Caco-2 (cell line): Measurements from ENCODE around the gene GIMAP2. TPM values are rescaled to one million over a fixed set of nuclear protein-coding genes. Genes with fewer than 3 reads are reported as not detected.

Source experiments
- BruUV-seq: library from RNA; stranded (reverse); fragments of 400-500 nt; replicated peaks from 2 replicates; lab custom pipeline; 2021; lab: Mats Ljungman, UMichigan
- CTCF ChIA-PET: fragments of 300-600 bp; sonication (Branson Sonifier 250); formaldehyde crosslinking; loops from one replicate; lab custom pipeline; 2022; ENCODE audit warnings: antibody characterized with exemption; lab: Charles Lee
- POLR2A ChIA-PET: fragments of 300-600 bp; sonication (Branson Sonifier 250); formaldehyde crosslinking; loops from one replicate; lab custom pipeline; 2022; ENCODE audit warnings: antibody characterized with exemption; lab: Charles Lee
- DNase-seq, 2 experiments: peaks; one replicate each; pipeline versions ENCODE4 v3.0.0 to v3.0.0-alpha.2; 2020 to 2022
- H3K27me3 ChIP-seq: replicated peaks from 2 replicates; pipeline ENCODE4 v1.6.0; 2011; ENCODE audit warnings: low read length; ENCODE audit not compliant: control insufficient read depth, insufficient read depth
- H3K36me3 ChIP-seq: 2 replicates; pipeline ENCODE4 v1.5.1; 2011; ENCODE audit warnings: low read length; ENCODE audit not compliant: control insufficient read depth, insufficient read depth
- H3K4me1 ChIP-seq: fragments of 250-450 bp; sonication (Bioruptor Pico); 2 replicates; pipeline ENCODE4 v1.5.1; 2020; ENCODE audit warnings: mild to moderate bottlenecking
- H3K4me3 ChIP-seq: 2 replicates; pipeline ENCODE4 v1.5.1; 2011; ENCODE audit warnings: low read depth, mild to moderate bottlenecking, control low read depth, low read length
- H3K9me3 ChIP-seq: fragments of 250-450 bp; sonication (Bioruptor Pico); 2 replicates; pipeline ENCODE4 v1.5.1; 2020; ENCODE audit warnings: mild to moderate bottlenecking, moderate library complexity
- H3K27ac Mint-ChIP-seq: one replicate; pipeline ENCODE4 v1.8.0; 2022; ENCODE audit warnings: mixed read lengths; ENCODE audit not compliant: unreplicated experiment
- H3K27me3 Mint-ChIP-seq: one replicate; pipeline ENCODE4 v1.8.0; 2022; ENCODE audit warnings: mixed read lengths; ENCODE audit not compliant: insufficient read depth, unreplicated experiment
- H3K36me3 Mint-ChIP-seq: one replicate; pipeline ENCODE4 v1.8.0; 2022; ENCODE audit warnings: mild to moderate bottlenecking, mixed read lengths; ENCODE audit not compliant: insufficient read depth, unreplicated experiment
- H3K4me1 Mint-ChIP-seq: one replicate; pipeline ENCODE4 v1.8.0; 2022; ENCODE audit warnings: low read depth, mixed read lengths; ENCODE audit not compliant: unreplicated experiment
- H3K4me3 Mint-ChIP-seq: one replicate; pipeline ENCODE4 v1.8.0; 2022; ENCODE audit warnings: mild to moderate bottlenecking, moderate library complexity, mixed read lengths; ENCODE audit not compliant: unreplicated experiment
- H3K9me3 Mint-ChIP-seq: one replicate; pipeline ENCODE4 v1.8.0; 2022; ENCODE audit warnings: mixed read lengths; ENCODE audit not compliant: unreplicated experiment
- CTCF ChIP-seq, 2 experiments: fragments of 200-600 bp in 1 of 2; IDR thresholded peaks; 1 replicate in 1 of 2; 2 replicates in 1 of 2; pipeline versions ENCODE4 v1.5.1 to v1.8.0; 2011 to 2022; ENCODE audit warnings: antibody characterized with exemption in 1 of 2, control low read depth in 1 of 2, inconsistent platforms in 1 of 2, low read depth in 1 of 2, low read length in 1 of 2, mild to moderate bottlenecking in 1 of 2, moderate library complexity in 1 of 2; ENCODE audit not compliant: insufficient read depth in 1 of 2, severe bottlenecking in 1 of 2, unreplicated experiment in 1 of 2
- intact Hi-C: fragments of 100-400 bp; cut with micrococcal nuclease; formaldehyde crosslinking; loops from one replicate; pipeline ENCODE4 v1.10.0; 2022; ENCODE audit not compliant: unreplicated experiment
- total RNA-seq: library from RNA; stranded (reverse); gene quantifications from 2 replicates; pipeline ENCODE4 v1.2.3, GENCODE V29; 2022

GIMAP2 gene
- total RNA-seq, 1 experiment from 2014 or later: not detected

- DNase-seq: no peak
- ChIA-PET POLR2A (no interaction called here), CTCF (no interaction called here)
- intact Hi-C loops: no loop called here
- H3K36me3 ChIP-seq: no peaks in the 10 kb centered on the region
- H3K4me3 Mint-ChIP-seq: no peak overlapping the region
- no peak for TF ChIP-seq CTCF (IDR thresholded peaks at IDR 0.05; ENCODE audit: insufficient read depth in 1 of 2, low read depth in 1 of 2, low read length in 1 of 2, severe bottlenecking in 1 of 2, unreplicated experiment in 1 of 2)
- no TSS peak for BruUV-seq
- H3K27me3 Mint-ChIP-seq: no peaks in the 10 kb centered on the region
- no peaks in the 10 kb centered on the region for H3K4me1 ChIP-seq
- no peaks in the 10 kb centered on the region for H3K36me3 Mint-ChIP-seq
- H3K4me3 ChIP-seq: no peak overlapping the region
- H3K27ac Mint-ChIP-seq: no peak overlapping the region
- no peaks in the 10 kb centered on the region for H3K4me1 Mint-ChIP-seq
- H3K9me3 Mint-ChIP-seq: no peaks in the 10 kb centered on the region
- no peaks in the 10 kb centered on the region for H3K27me3 ChIP-seq
- no peaks in the 10 kb centered on the region; the same call in 1 of the 2 replicates for H3K9me3 ChIP-seq
These were observed 40.1 kb upstream of the GIMAP2 start for GRCh38 chr7:150645259-150646020.

- CTCF ChIA-PET: no interaction called here
- peaks cover 4% of the 10 kb centered on the region for H3K9me3 Mint-ChIP-seq
- H3K36me3 Mint-ChIP-seq: no peaks in the 10 kb centered on the region
These were observed 37.0 kb upstream of the GIMAP2 start for GRCh38 chr7:150648353-150649079.

GRCh38 chr7:150649080-150649385 is 36.5 kb upstream of the GIMAP2 start:
- Mint-ChIP-seq H3K4me3 (no peak overlapping the region), H3K27ac (no peak overlapping the region), H3K9me3 (peaks cover 9% of the 10 kb centered on the region), H3K27me3 (peaks cover 2% of the 10 kb centered on the region), H3K36me3 (no peaks in the 10 kb centered on the region), H3K4me1 (no peaks in the 10 kb centered on the region)
- intact Hi-C loops: no loop called here
- no peaks in the 10 kb centered on the region; the same call in 1 of the 2 replicates for H3K9me3 ChIP-seq
- BruUV-seq: no TSS peak
- no peaks in the 10 kb centered on the region for H3K27me3 ChIP-seq
- TF ChIP-seq CTCF (IDR thresholded peaks at IDR 0.05; ENCODE audit: insufficient read depth in 1 of 2, low read depth in 1 of 2, low read length in 1 of 2, severe bottlenecking in 1 of 2, unreplicated experiment in 1 of 2): no peak
- CTCF ChIA-PET: no interaction called here
- POLR2A ChIA-PET: no interaction called here
- H3K36me3 ChIP-seq: no peaks in the 10 kb centered on the region
- H3K4me3 ChIP-seq: no peak overlapping the region
- H3K4me1 ChIP-seq: no peaks in the 10 kb centered on the region
- DNase-seq: no peak

More at GRCh38 chr7:150648353-150649079, 37.0 kb upstream of the GIMAP2 start:
- POLR2A ChIA-PET: no interaction called here
- DNase-seq: no peak
- Mint-ChIP-seq H3K27ac (no peak overlapping the region), H3K4me1 (no peaks in the 10 kb centered on the region), H3K27me3 (no peaks in the 10 kb centered on the region), H3K4me3 (no peak overlapping the region)
- Histone ChIP-seq H3K27me3 (no peaks in the 10 kb centered on the region), H3K9me3 (no peaks in the 10 kb centered on the region; the same call in 1 of the 2 replicates), H3K4me1 (no peaks in the 10 kb centered on the region), H3K36me3 (no peaks in the 10 kb centered on the region), H3K4me3 (no peak overlapping the region)
- no TSS peak for BruUV-seq
- TF ChIP-seq CTCF (IDR thresholded peaks at IDR 0.05; ENCODE audit: insufficient read depth in 1 of 2, low read depth in 1 of 2, low read length in 1 of 2, severe bottlenecking in 1 of 2, unreplicated experiment in 1 of 2): no peak
- intact Hi-C loops: no loop called here
